Body of pancreas (tissue), 4 donors: ENCODE data around the gene POU2AF2.

Experiments
- POLR2A ChIP-seq, 3 donors: fragments of 450-650 bp; IDR thresholded peaks; one replicate each; pipeline ENCODE4 v1.6.1; 2016; ENCODE audit warnings: antibody characterized with exemption in 3 of 3, mild to moderate bottlenecking in 2 of 3
- TF ChIP-seq, protein P1 (sequence below), 7 experiments: fragments of 450-650 bp in 4 of 7; fragments of 200-600 bp in 3 of 7; sonication (generic) in 3 of 7; IDR thresholded peaks; one replicate each; pipeline ENCODE4 v1.5.1; 2016 to 2019; ENCODE audit warnings: antibody characterized with exemption in 7 of 7

- TF ChIP-seq, protein P1, sequence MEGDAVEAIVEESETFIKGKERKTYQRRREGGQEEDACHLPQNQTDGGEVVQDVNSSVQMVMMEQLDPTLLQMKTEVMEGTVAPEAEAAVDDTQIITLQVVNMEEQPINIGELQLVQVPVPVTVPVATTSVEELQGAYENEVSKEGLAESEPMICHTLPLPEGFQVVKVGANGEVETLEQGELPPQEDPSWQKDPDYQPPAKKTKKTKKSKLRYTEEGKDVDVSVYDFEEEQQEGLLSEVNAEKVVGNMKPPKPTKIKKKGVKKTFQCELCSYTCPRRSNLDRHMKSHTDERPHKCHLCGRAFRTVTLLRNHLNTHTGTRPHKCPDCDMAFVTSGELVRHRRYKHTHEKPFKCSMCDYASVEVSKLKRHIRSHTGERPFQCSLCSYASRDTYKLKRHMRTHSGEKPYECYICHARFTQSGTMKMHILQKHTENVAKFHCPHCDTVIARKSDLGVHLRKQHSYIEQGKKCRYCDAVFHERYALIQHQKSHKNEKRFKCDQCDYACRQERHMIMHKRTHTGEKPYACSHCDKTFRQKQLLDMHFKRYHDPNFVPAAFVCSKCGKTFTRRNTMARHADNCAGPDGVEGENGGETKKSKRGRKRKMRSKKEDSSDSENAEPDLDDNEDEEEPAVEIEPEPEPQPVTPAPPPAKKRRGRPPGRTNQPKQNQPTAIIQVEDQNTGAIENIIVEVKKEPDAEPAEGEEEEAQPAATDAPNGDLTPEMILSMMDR (IDR thresholded peaks at IDR 0.05), result no peak
- no peak for TF ChIP-seq POLR2A (IDR thresholded peaks at IDR 0.05)
Observed at GRCh38 chr11:111285189-111286091, 39.9 kb downstream of the POU2AF2 start.
